Sigmoid colon (tissue), 7 donors: Measurements from ENCODE around the gene MSX1. TPM values are rescaled to one million over a fixed set of nuclear protein-coding genes. Genes with fewer than 3 reads are reported as not detected.

ENCODE experiments used
- DNase-seq: peaks from one replicate; pipeline ENCODE4 v3.0.0-alpha.2; 2019
- H3K27ac ChIP-seq, 4 donors: fragments of 200-600 bp; sonication (generic); one replicate each; pipeline ENCODE4 v1.5.1; 2016 to 2019; ENCODE audit warnings: mild to moderate bottlenecking in 1 of 4
- H3K27me3 ChIP-seq, 3 donors: fragments of 200-600 bp; sonication (generic); one replicate each; pipeline ENCODE4 v1.5.1; 2019; ENCODE audit warnings: mild to moderate bottlenecking in 1 of 3
- H3K36me3 ChIP-seq, 4 donors: fragments of 200-600 bp; sonication (generic); one replicate each; pipeline ENCODE4 v1.5.1; 2016 to 2019
- H3K4me1 ChIP-seq, 4 donors: fragments of 200-600 bp; sonication (generic); one replicate each; pipeline ENCODE4 v1.5.1; 2017 to 2019
- H3K4me3 ChIP-seq, 4 donors: fragments of 200-600 bp; sonication (generic); one replicate each; pipeline ENCODE4 v1.5.1; 2017 to 2019; ENCODE audit warnings: mild to moderate bottlenecking in 2 of 4, moderate library complexity in 1 of 4
- H3K9me3 ChIP-seq, 4 donors: fragments of 200-600 bp in 3 of 4; sonication (generic) in 3 of 4; one replicate each; pipeline versions ENCODE4 v1.5.1 to v1.6.1; 2013 to 2019
- CTCF ChIP-seq, 4 experiments: fragments of 450-650 bp in 3 of 4; fragments of 200-600 bp in 1 of 4; IDR thresholded peaks; one replicate each; pipeline ENCODE4 v1.5.1; 2016 to 2019; ENCODE audit warnings: antibody characterized with exemption in 4 of 4, mild to moderate bottlenecking in 3 of 4, moderate library complexity in 2 of 4
- EP300 ChIP-seq, 4 donors: sonication (generic); formaldehyde crosslinking; IDR thresholded peaks; one replicate each; pipeline ENCODE4 v1.6.1; 2017; ENCODE audit warnings: antibody characterized with exemption in 4 of 4
- POLR2A ChIP-seq, 2 donors: fragments of 450-650 bp; IDR thresholded peaks; one replicate each; pipeline ENCODE4 v1.6.1; 2016; ENCODE audit warnings: antibody characterized with exemption in 2 of 2, mild to moderate bottlenecking in 2 of 2, moderate library complexity in 2 of 2
- POLR2AphosphoS5 ChIP-seq, 4 donors: sonication (generic); formaldehyde crosslinking; IDR thresholded peaks; one replicate each; pipeline ENCODE4 v1.6.1; 2017; ENCODE audit warnings: antibody characterized with exemption in 4 of 4
- WGBS, 2 donors: extraction: QIAGEN DNeasy Blood & Tissue Kit; methylation state at CpG; one replicate each; pipeline ENCODE4 v1.1.7; 2013; 5-methylcytosine and 5-hydroxymethylcytosine counted together
- intact Hi-C: fragments of 100-400 bp; cut with DNase I; formaldehyde crosslinking; loops from one replicate; pipeline ENCODE4 v1.15.1; 2023
- polyA plus RNA-seq, 3 donors: library from polyadenylated mRNA; stranded (reverse); fragments of 200-250 nt; gene quantifications; one replicate each; pipeline ENCODE4 v1.2.3, GENCODE V29; 2013
- total RNA-seq, 4 donors: library from RNA; depleted of rRNA; stranded (reverse); fragments of >200 nt; gene quantifications; one replicate each; pipeline ENCODE4 v1.1.0, GENCODE V29; 2016
- donor health status: healthy with polysubstance abuse.
- donor health status: Bipolar disorder and iron deficiency.
- donor health status: healthy.

The MSX1 gene
- total and polyA plus RNA-seq, 7 donors: 0.45 to 7.2 (median 0.99) TPM; not detected in 1

- intact Hi-C loops: no loop called here
- TF ChIP-seq POLR2AphosphoS5 (IDR thresholded peaks at IDR 0.05): no peak
- no peak for TF ChIP-seq POLR2A (IDR thresholded peaks at IDR 0.05)
- no peak for TF ChIP-seq EP300 (IDR thresholded peaks at IDR 0.05)
- TF ChIP-seq CTCF (IDR thresholded peaks at IDR 0.05): no peak
- H3K4me1 ChIP-seq: no peaks in the 10 kb centered on the region
- no peaks in the 10 kb centered on the region for H3K9me3 ChIP-seq
- no peak overlapping the region for H3K27ac ChIP-seq
- no peaks in the 10 kb centered on the region for H3K36me3 ChIP-seq
- no peak overlapping the region for H3K4me3 ChIP-seq
- no peak for DNase-seq
- peaks cover 0 to 6% (median 0%) of the 10 kb centered on the region in 3 donors for H3K27me3 ChIP-seq
- 85 to 87% methylated on average over 5 of the region's 5 CpGs for whole genome bisulfite sequencing, 2 donors
Observed at GRCh38 chr4:4899202-4899925, 39.9 kb downstream of the MSX1 start.

- TF ChIP-seq CTCF (IDR thresholded peaks at IDR 0.05): no peak
- no peak for TF ChIP-seq EP300 (IDR thresholded peaks at IDR 0.05)
- TF ChIP-seq POLR2A (IDR thresholded peaks at IDR 0.05): no peak
- no peak for TF ChIP-seq POLR2AphosphoS5 (IDR thresholded peaks at IDR 0.05)
- intact Hi-C loops: no loop called here
- DNase-seq: no peak
- Histone ChIP-seq H3K36me3 (no peaks in the 10 kb centered on the region), H3K9me3 (no peaks in the 10 kb centered on the region), H3K4me1 (no peaks in the 10 kb centered on the region), H3K4me3 (no peak overlapping the region), H3K27me3 (peaks cover 0 to 6% (median 0%) of the 10 kb centered on the region in 3 donors), H3K27ac (no peak overlapping the region)
- 58 to 62% methylated on average over 2 of the region's 2 CpGs for WGBS, 2 donors
Observed at GRCh38 chr4:4901877-4902276, 42.4 kb downstream of the MSX1 start.

- DNase-seq: no peak
- H3K4me3 ChIP-seq: no peak overlapping the region
- H3K4me1 ChIP-seq: no peaks in the 10 kb centered on the region
- TF ChIP-seq CTCF (IDR thresholded peaks at IDR 0.05) (no peak), EP300 (IDR thresholded peaks at IDR 0.05) (no peak), POLR2A (IDR thresholded peaks at IDR 0.05) (no peak), POLR2AphosphoS5 (IDR thresholded peaks at IDR 0.05) (no peak)
- no peaks in the 10 kb centered on the region for H3K27me3 ChIP-seq
- H3K9me3 ChIP-seq: no peaks in the 10 kb centered on the region
- intact Hi-C loops: no loop called here
- WGBS, 2 donors: 20 to 62% methylated on average over 2 of the region's 2 CpGs
- H3K27ac ChIP-seq: no peak overlapping the region
- H3K36me3 ChIP-seq: no peaks in the 10 kb centered on the region
Observed at GRCh38 chr4:4912155-4912554, 52.7 kb downstream of the MSX1 start.

- H3K4me1 ChIP-seq: no peaks in the 10 kb centered on the region
- no peaks in the 10 kb centered on the region for H3K36me3 ChIP-seq
- no peaks in the 10 kb centered on the region for H3K9me3 ChIP-seq
- H3K27ac ChIP-seq: no peak overlapping the region
- H3K4me3 ChIP-seq: no peak overlapping the region
- no peaks in the 10 kb centered on the region for H3K27me3 ChIP-seq
- 81 to 90% methylated on average over 2 of the region's 2 CpGs for WGBS, 2 donors
- TF ChIP-seq POLR2AphosphoS5 (IDR thresholded peaks at IDR 0.05): no peak
- TF ChIP-seq POLR2A (IDR thresholded peaks at IDR 0.05): no peak
- TF ChIP-seq CTCF (IDR thresholded peaks at IDR 0.05): no peak
- TF ChIP-seq EP300 (IDR thresholded peaks at IDR 0.05): no peak
- intact Hi-C loops: no loop called here
- DNase-seq: no peak
Observed at GRCh38 chr4:4913147-4913561, 53.7 kb downstream of the MSX1 start.

Other genes with a start within 250 kb of the MSX1 start
- 1 to 10 TPM; 1.1 to 3.6 (median 1.7) TPM for gene CYTL1, start 159.8 kb downstream of the MSX1 start, total RNA-seq
- gene CYTL1, start 159.8 kb downstream of the MSX1 start, polyA plus RNA-seq: under 1 TPM in 1 of 3 donors, not detected in 2; 0.54 TPM
- 1 to 10 TPM; 1.5 to 3.9 (median 2.2) TPM for gene STK32B, start 191.8 kb downstream of the MSX1 start, total RNA-seq
- 1 to 10 TPM in 1 of 3 donors, under 1 TPM in 2; 0.23 to 3.0 (median 0.51) TPM for gene STK32B, start 191.8 kb downstream of the MSX1 start, polyA plus RNA-seq